ENCODE data around the gene C1QC. TPM values are rescaled to one million over a fixed set of nuclear protein-coding genes. Genes with fewer than 3 reads are reported as not detected.

C1QC gene
- total and polyA plus RNA-seq, 8 donors: 5.5 to 138 (median 17.2) TPM

DNA sequence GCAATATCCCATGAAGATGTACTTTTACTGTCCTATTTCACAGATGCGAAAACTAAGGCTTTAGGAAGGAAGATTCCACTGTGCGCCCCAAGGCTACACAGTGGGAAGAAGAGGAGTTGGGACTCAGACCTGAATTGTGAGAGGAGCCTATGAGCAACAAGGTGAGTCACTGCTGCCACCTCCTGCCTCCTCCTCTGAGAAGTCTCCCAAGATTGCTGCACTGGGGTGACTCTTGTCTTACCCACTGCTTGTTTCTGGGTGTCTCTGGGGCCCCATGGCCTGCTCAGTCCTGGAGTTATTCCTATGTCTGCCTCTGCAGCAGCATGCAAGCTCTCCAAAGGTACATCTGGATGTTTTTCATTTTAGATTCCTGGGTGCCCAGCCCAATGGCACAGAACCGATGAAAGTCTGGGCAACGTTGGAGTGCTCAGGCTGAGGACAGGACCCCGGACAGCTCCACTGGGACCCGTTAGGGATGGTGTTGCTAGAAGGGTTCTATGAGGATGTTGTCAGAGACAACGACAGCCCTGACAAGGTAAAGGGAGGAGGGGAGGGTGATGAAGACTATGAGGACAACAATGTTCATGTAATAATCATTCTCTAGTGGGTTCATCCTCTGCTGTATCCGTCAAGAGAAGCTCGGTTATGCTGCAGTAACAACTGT is 18.0 kb upstream of the C1QC start:
- 44 to 51% methylated on average over 9 of the region's 9 CpGs for WGBS, 2 donors
- Histone ChIP-seq H3K36me3 (no peaks in the 10 kb centered on the region), H3K4me3 (no peak overlapping the region), H3K27ac (no peak overlapping the region), H3K9me3 (no peaks in the 10 kb centered on the region), H3K27me3 (no peaks in the 10 kb centered on the region), H3K4me1 (no peaks in the 10 kb centered on the region)
- ATAC-seq: peak in 1 of 4 donors; percentile 42
- intact Hi-C loops (cut with DNase I): no loop called here
- FAIRE-seq: no peak
- TF ChIP-seq, protein P1, sequence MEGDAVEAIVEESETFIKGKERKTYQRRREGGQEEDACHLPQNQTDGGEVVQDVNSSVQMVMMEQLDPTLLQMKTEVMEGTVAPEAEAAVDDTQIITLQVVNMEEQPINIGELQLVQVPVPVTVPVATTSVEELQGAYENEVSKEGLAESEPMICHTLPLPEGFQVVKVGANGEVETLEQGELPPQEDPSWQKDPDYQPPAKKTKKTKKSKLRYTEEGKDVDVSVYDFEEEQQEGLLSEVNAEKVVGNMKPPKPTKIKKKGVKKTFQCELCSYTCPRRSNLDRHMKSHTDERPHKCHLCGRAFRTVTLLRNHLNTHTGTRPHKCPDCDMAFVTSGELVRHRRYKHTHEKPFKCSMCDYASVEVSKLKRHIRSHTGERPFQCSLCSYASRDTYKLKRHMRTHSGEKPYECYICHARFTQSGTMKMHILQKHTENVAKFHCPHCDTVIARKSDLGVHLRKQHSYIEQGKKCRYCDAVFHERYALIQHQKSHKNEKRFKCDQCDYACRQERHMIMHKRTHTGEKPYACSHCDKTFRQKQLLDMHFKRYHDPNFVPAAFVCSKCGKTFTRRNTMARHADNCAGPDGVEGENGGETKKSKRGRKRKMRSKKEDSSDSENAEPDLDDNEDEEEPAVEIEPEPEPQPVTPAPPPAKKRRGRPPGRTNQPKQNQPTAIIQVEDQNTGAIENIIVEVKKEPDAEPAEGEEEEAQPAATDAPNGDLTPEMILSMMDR (IDR thresholded peaks at IDR 0.05): no peak
- no peak for DNase-seq

DNA sequence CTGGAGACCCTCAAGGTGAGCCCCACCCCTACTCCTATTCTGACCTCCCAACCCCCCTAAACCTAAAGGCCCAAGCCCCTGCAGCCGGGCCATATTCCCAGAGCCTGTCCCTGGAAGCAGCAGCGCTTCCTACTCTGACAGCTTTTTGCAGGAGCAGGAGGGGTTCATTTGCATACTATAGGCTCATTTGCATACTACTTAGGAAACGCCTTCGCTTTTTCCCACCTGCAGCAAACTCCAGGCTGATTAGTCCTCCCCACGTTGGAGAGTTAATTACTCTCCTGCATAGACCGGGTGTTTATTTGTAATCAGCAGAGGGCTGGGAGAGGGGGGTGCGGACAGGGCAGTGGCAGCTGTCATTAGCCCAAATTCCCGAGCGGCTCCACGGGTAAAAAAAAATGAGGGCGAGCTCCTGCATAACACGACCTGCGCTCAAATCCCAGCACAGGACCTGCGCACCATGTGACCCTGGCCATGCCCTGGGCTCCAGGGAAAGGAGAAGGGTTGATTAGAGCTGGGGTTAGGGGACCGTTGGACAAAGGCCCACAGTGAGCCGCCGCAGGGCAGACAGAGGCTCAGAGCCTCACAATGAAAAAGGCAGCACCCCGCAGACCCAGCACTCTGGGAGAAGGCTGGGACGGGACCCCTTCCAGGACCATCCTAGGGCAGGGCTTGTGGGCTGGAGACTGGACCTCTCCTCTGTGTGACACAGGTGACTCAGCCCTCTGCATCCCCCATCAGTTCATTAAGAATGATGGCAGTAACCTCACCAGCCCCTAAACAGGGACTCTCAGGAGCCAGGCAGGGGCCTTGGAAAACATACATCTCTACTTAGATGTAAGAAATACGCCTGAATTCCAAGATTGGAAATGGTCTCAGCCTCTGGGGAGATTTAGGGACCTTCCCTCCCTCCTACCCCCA is 16.9 kb upstream of the C1QC start:
- Histone ChIP-seq H3K36me3 (no peaks in the 10 kb centered on the region), H3K9me3 (no peaks in the 10 kb centered on the region), H3K4me3 (no peak overlapping the region), H3K27me3 (no peaks in the 10 kb centered on the region), H3K4me1 (no peaks in the 10 kb centered on the region), H3K27ac (no peak overlapping the region)
- intact Hi-C loops (cut with DNase I): no loop called here
- TF ChIP-seq, protein P1 (IDR thresholded peaks at IDR 0.05): no peak
- FAIRE-seq: no peak
- DNase-seq: no peak
- 49 to 60% methylated on average over 20 of the region's 20 CpGs for WGBS, 2 donors
- ATAC-seq: no peak

DNA sequence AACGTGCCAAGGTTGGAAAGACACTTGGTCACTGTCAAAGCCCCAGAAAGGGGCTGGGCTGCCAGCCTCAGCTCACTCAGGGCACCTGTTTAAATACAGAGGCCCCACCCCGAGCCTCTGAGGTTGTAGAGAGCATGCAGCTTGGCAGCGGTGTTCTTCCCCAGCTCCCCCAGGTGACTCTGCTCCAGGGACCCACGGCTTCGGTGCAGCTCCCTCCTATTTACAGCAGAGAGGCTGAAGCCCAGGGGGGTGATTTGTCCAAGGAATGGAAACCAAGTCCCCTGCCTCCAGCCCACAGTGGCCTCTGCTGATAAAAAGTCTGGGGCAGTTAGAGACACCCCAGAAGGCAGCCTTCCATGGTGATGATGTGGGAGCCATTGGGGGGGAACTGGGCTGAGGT is 16.1 kb upstream of the C1QC start:
- Histone ChIP-seq H3K4me1 (no peaks in the 10 kb centered on the region), H3K9me3 (no peaks in the 10 kb centered on the region), H3K36me3 (no peaks in the 10 kb centered on the region), H3K27ac (no peak overlapping the region), H3K4me3 (no peak overlapping the region), H3K27me3 (no peaks in the 10 kb centered on the region)
- ATAC-seq: no peak
- TF ChIP-seq, protein P1 (IDR thresholded peaks at IDR 0.05): no peak
- DNase-seq: no peak
- FAIRE-seq: no peak
- WGBS, 2 donors: 41 to 52% methylated on average over 5 of the region's 5 CpGs
- intact Hi-C loops (cut with DNase I): no loop called here

DNA sequence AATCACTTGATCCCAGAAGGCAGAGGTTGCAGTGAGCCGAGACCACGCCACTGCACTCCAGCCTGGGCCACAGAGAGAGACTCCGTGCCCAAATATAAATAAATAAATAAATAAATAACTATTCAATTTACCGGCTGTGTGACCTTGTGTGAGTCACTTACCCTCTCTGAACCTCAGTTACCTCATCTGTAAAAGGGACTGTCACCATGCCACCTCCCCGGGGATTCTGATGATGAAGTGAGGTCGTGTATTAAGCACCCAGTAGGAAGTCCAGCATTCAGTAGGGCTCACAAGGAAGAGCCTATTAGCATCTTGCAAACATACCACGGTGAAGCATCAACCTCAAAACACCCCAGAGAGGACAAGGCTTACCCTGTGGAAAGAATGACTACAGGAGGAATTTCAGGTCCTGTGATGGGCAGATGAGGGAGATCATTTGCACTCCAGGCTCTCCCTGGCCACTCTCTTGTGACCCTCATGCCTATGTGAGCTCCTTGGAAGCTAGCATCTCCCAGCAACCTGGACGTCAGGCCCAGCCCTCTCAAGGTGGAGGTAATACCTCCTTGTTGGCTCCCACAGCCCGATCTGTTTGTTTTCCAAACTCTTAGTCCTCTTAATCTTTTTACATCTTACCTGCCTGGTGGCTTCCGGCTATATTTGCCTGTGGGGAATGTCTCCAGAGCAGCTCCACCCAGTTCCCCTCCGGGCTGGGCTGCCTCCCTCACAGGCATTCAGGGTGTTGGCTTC is 14.6 kb upstream of the C1QC start:
- TF ChIP-seq, protein P1 (IDR thresholded peaks at IDR 0.05): no peak
- intact Hi-C loops (cut with DNase I): no loop called here
- Histone ChIP-seq H3K9me3 (no peaks in the 10 kb centered on the region), H3K36me3 (no peaks in the 10 kb centered on the region), H3K4me1 (no peaks in the 10 kb centered on the region), H3K27me3 (no peaks in the 10 kb centered on the region), H3K27ac (no peak overlapping the region), H3K4me3 (no peak overlapping the region)
- DNase-seq (no peak), ATAC-seq (peak in 1 of 4 donors; percentile 45), FAIRE-seq (no peak)
- 48% methylated on average over 11 of the region's 11 CpGs for WGBS, 2 donors
